K562 (cell line): ENCODE data around the gene PAX8. TPM values are rescaled to one million over a fixed set of nuclear protein-coding genes. Genes with fewer than 3 reads are reported as not detected.

Experiments used
- ATAC-seq: fragments of 200-7000 bp; cut with Tn5 transposase; 3 replicates; pipeline ENCODE4 v1.9.1; 2020; ENCODE audit warnings: moderate library complexity
- BruUV-seq: library from RNA; stranded (reverse); fragments of 400-500 nt; replicated peaks from 2 replicates; lab custom pipeline; 2021; lab: Mats Ljungman, UMichigan
- CTCF ChIA-PET: fragments of 300-600 bp; formaldehyde crosslinking; extraction: SDS; loops from one replicate; lab custom pipeline; 2021; ENCODE audit warnings: low intra/inter-chr PET ratio; lab: Yijun Ruan, JAX
- POLR2A ChIA-PET: fragments of 300-600, 350-650 bp; sonication (Branson Sonifier 250); formaldehyde crosslinking; extraction: SDS; loops from one replicate; lab custom pipeline; 2021; ENCODE audit warnings: antibody characterized with exemption, inconsistent platforms; lab: Yijun Ruan, JAX
- DNase-seq, 4 experiments: peaks; one replicate each; pipeline versions ENCODE4 v3.0.0 to v3.0.0-alpha.2; 2011 to 2018; ENCODE audit warnings: low spot score in 3 of 4, mixed read lengths in 3 of 4; ENCODE audit errors: extremely low read depth in 1 of 4
- FAIRE-seq: peaks from 2 replicates; lab custom pipeline; 2011; peaks lifted over from hg19 to GRCh38; lab: Jason Lieb, UNC
- H2AFZ ChIP-seq: 2 replicates; pipeline ENCODE4 v1.6.0; 2011; ENCODE audit warnings: low read depth, low read length, control low read depth, inconsistent platforms
- H3K27ac ChIP-seq: fragments of 200-600 bp; 3 replicates; pipeline ENCODE4 v1.8.0; 2011; ENCODE audit warnings: low read depth, mild to moderate bottlenecking, control low read depth, inconsistent platforms, low read length, moderate library complexity, mixed read lengths; ENCODE audit errors: extremely low read depth
- H3K27me3 ChIP-seq, 2 experiments: fragments of 300-600 bp in 1 of 2; 2 replicates in 1 of 2; 3 replicates in 1 of 2; pipeline versions ENCODE4 v1.6.0 to v1.8.0; 2011; ENCODE audit warnings: inconsistent platforms in 2 of 2, low read length in 2 of 2, mild to moderate bottlenecking in 1 of 2, mixed read lengths in 1 of 2, moderate library complexity in 1 of 2; ENCODE audit not compliant: control insufficient read depth in 2 of 2, insufficient read depth in 2 of 2
- H3K36me3 ChIP-seq: fragments of 300-600 bp; 3 replicates; pipeline ENCODE4 v1.8.0; 2011; ENCODE audit warnings: mild to moderate bottlenecking, low read length, inconsistent platforms; ENCODE audit not compliant: control insufficient read depth, insufficient read depth
- H3K4me1 ChIP-seq, 2 experiments: fragments of 200-600 bp in 1 of 2; replicated peaks in 1 of 2; 2 replicates in 1 of 2; 3 replicates in 1 of 2; pipeline versions ENCODE4 v1.5.1 to v1.8.0; 2011; ENCODE audit warnings: inconsistent platforms in 2 of 2, low read length in 2 of 2, mild to moderate bottlenecking in 1 of 2, mixed read lengths in 1 of 2, moderate library complexity in 1 of 2; ENCODE audit not compliant: control insufficient read depth in 2 of 2, insufficient read depth in 2 of 2
- H3K4me2 ChIP-seq: 2 replicates; pipeline ENCODE4 v1.6.1; 2011; ENCODE audit warnings: low read length, control low read depth, inconsistent platforms, mixed read lengths; ENCODE audit not compliant: insufficient read depth
- H3K4me3 ChIP-seq: fragments of 200-600 bp; sonication (generic), shearing (Covaris generic); 2 replicates; pipeline ENCODE4 v1.5.1; 2016; ENCODE audit warnings: control low read depth, inconsistent platforms
- H3K79me2 ChIP-seq: fragments of 200-600 bp; 3 replicates; pipeline ENCODE4 v1.8.0; 2011; ENCODE audit warnings: low read length, inconsistent platforms; ENCODE audit not compliant: control insufficient read depth, insufficient read depth
- H3K9ac ChIP-seq, 2 experiments: 2 replicates each; pipeline versions ENCODE4 v1.6.0 to v1.6.1; 2011; ENCODE audit warnings: low read depth in 2 of 2, low read length in 2 of 2, control low read depth in 1 of 2, inconsistent platforms in 1 of 2, mild to moderate bottlenecking in 1 of 2, mixed read lengths in 1 of 2; ENCODE audit not compliant: insufficient read depth in 1 of 2
- H3K9me1 ChIP-seq: one replicate; pipeline ENCODE4 v1.6.0; 2011; ENCODE audit warnings: inconsistent platforms, mild to moderate bottlenecking, low read length, moderate library complexity; ENCODE audit not compliant: control insufficient read depth, insufficient read depth
- H3K9me3 ChIP-seq: replicated peaks from 2 replicates; pipeline ENCODE4 v1.5.1; 2011; ENCODE audit warnings: low read depth, low read length, inconsistent platforms; ENCODE audit not compliant: control insufficient read depth, insufficient read depth
- H4K20me1 ChIP-seq: replicated peaks from 2 replicates; pipeline ENCODE4 v1.6.1; 2011; ENCODE audit warnings: low read length, inconsistent platforms, mixed read lengths; ENCODE audit not compliant: control insufficient read depth, insufficient read depth
- ELF1 ChIP-seq: fragments of 200-800 bp; sonication (Bioruptor generic); IDR thresholded peaks from 2 replicates; pipeline ENCODE4 v1.6.1; 2016; ENCODE audit warnings: missing genetic modification characterization, missing compliant biosample characterization
- HMG20B ChIP-seq: fragments of 250-450 bp; sonication (Bioruptor Pico); IDR thresholded peaks from 2 replicates; pipeline ENCODE4 v1.5.0; 2021; ENCODE audit warnings: mild to moderate bottlenecking
- NCOA4 ChIP-seq: fragments of 450-650 bp; IDR thresholded peaks from 2 replicates; pipeline ENCODE4 v1.6.1; 2018; ENCODE audit warnings: mild to moderate bottlenecking; ENCODE audit not compliant: partially characterized antibody
- NFIC ChIP-seq: fragments of 450-650 bp; IDR thresholded peaks from 2 replicates; pipeline ENCODE4 v1.6.1; 2017; ENCODE audit warnings: mild to moderate bottlenecking, inconsistent platforms
- NUFIP1 ChIP-seq: fragments of 450-650 bp; IDR thresholded peaks from 2 replicates; pipeline ENCODE4 v1.6.1; 2018; ENCODE audit not compliant: partially characterized antibody
- OTX1 ChIP-seq: fragments of 450-650 bp; formaldehyde crosslinking; IDR thresholded peaks from 2 replicates; pipeline ENCODE4 v1.4.0; 2022; ENCODE audit warnings: mild to moderate bottlenecking
- PHF21A ChIP-seq: fragments of 450-650 bp; IDR thresholded peaks from 2 replicates; pipeline ENCODE4 v1.6.1; 2017; ENCODE audit warnings: low read depth, borderline replicate concordance
- SRF ChIP-seq, 2 experiments: fragments of 250-450, 450-650 bp in 1 of 2; sonication (Bioruptor Pico) in 1 of 2; sonication (generic) in 1 of 2; formaldehyde crosslinking; IDR thresholded peaks; 2 replicates each; pipeline versions ENCODE4 v1.5.0 to v1.5.1; 2020 to 2022; ENCODE audit warnings: mild to moderate bottlenecking in 1 of 2, missing genetic modification reagents in 1 of 2
- TAF9B ChIP-seq: fragments of 450-650 bp; IDR thresholded peaks from 2 replicates; pipeline ENCODE4 v1.6.1; 2018; ENCODE audit warnings: mild to moderate bottlenecking; ENCODE audit not compliant: partially characterized antibody
- TOE1 ChIP-seq, 2 experiments: fragments of 450-650 bp in 1 of 2; sonication (generic) in 1 of 2; formaldehyde crosslinking in 1 of 2; IDR thresholded peaks; 2 replicates each; pipeline versions ENCODE4 v1.7.1 to v1.8.0; 2016 to 2022; ENCODE audit warnings: borderline replicate concordance in 2 of 2, mild to moderate bottlenecking in 2 of 2, antibody characterized with exemption in 1 of 2, inconsistent platforms in 1 of 2, low read depth in 1 of 2, missing genetic modification reagents in 1 of 2, moderate library complexity in 1 of 2
- WGBS: fragments of 100-300 bp; shearing (Covaris generic); methylation state at CpG from one replicate; pipeline ENCODE4 v1.1.6; 2016; ENCODE audit warnings: low coverage, mixed read lengths; ENCODE audit not compliant: insufficient coverage; ENCODE audit errors: missing lambda C conversion rate; 5-methylcytosine and 5-hydroxymethylcytosine counted together
- in situ Hi-C: fragments of 300-500 bp; cut with MboI; formaldehyde crosslinking; loops from 4 replicates; pipeline ENCODE4 v1.15.0; 2018; ENCODE audit warnings: inconsistent platforms, mixed read lengths
- intact Hi-C: fragments of 100-400 bp; cut with micrococcal nuclease; formaldehyde crosslinking; loops from 2 replicates; pipeline ENCODE4 v1.14.2; 2022
- polyA plus RNA-seq, 8 experiments: library from polyadenylated mRNA; depleted of rRNA in 4 of 8; stranded (reverse) in 5 of 8; unstranded in 3 of 8; fragments of >200 nt; fragmentation: Nextera tagmentation in 2 of 8; fragmentation: Illumina TruSeq in 1 of 8; extraction: Ambion mirVana in 2 of 8; extraction: Trizol in 1 of 8; gene quantifications; 2 replicates each; pipeline versions ENCODE4 v1.2.1 to v1.2.3, GENCODE V29; 2011 to 2014; ENCODE audit warnings: inconsistent platforms in 1 of 8, missing spikeins in 1 of 8
- total RNA-seq, 7 experiments: library from RNA; depleted of rRNA in 6 of 7; stranded (reverse); fragments of >200 nt in 6 of 7; fragmentation: Illumina TruSeq in 2 of 7; extraction: Trizol in 2 of 7; gene quantifications; 2 replicates each; pipeline versions ENCODE4 v1.2.1 to v1.2.3, GENCODE V29; 2011 to 2021; ENCODE audit warnings: low replicate concordance in 1 of 7

Gene PAX8
- total and polyA plus RNA-seq, 9 of the 15 experiments (the other 6 are each of a cell fraction or from before 2014, with no cell fraction given), result 0.13 to 2.1 (median 0.51) TPM

DNA sequence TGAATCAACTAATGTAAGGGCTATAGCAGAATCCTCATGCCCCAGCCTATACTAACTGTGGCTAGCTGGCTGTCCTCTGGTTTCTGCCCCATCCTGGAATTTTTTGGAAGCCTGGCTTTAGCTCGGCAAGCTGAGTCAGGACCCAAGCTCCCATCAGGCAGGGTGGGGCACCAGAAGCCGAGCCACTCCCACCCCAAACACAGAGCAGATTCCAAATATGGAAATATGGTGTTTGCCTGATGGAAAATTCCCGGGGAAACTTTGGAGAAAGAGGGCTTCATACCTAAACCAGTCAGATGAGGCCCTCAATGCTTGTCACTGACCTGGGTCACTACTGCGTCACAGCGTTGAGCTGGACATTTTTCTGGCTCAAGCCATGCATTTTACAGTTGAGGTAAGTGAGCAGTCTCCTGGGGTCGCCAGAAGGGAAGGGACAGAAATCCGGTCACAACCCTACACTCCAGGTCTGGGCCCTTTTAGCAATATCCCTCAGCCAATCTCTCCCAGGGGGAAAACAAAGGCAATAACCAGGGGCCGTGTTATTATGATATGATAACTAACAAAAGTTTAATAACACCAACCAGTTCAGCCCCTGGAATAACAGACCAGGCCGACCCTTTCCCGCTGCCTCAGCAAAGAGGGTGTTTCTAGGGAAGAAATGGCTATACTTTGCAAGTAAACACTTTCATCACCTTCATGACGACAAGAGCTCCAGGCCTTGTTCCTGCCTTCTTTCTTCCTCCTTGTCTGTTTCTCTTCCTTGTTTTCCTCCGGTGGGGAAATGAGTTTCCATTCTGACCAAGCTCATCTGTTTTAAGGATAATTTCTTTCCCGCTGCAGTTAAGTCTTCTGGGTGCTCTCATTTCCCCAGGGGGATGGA lies 67.3 kb downstream of the PAX8 start:
- Histone ChIP-seq H3K4me2 (no peak overlapping the region), H3K36me3 (no peaks in the 10 kb centered on the region), H3K9ac (no peak overlapping the region; a peak in 1 of 4 replicates), H3K4me1 (peaks cover 3 to 4% of the 10 kb centered on the region in 2 experiments; a peak in 4 of 5 replicates), H3K9me3 (no peaks in the 10 kb centered on the region), H3K9me1 (no peaks in the 10 kb centered on the region), H4K20me1 (no peaks in the 10 kb centered on the region), H3K79me2 (no peaks in the 10 kb centered on the region), H3K27ac (no peak overlapping the region), H2AFZ (peak overlapping the region; percentile 47), H3K27me3 (peaks cover 2 to 8% of the 10 kb centered on the region in 2 experiments; a peak in 3 of 5 replicates), H3K4me3 (no peak overlapping the region)
- DNase-seq (no peak), FAIRE-seq (no peak), ATAC-seq (0 out of 3 replicates have a peak, but pooled peaks have one; percentile 15)
- no TSS peak for BruUV-seq
- ChIA-PET CTCF (no interaction called here), POLR2A (interaction anchor here (0.8 to 1.4 kb wide), 4 partner anchors 11 to 167 kb away, joined by 3 to 5 read pairs (median 4); no protein-coding TSS in a partner anchor)
- in situ Hi-C loops (no loop called here), intact Hi-C loops (no loop called here)
- no peak for TF ChIP-seq OTX1 (CRISPR knock-in tag)
- peak in 1 of 2 experiments; percentile 56; a peak in 1 of 4 replicates for TF ChIP-seq SRF (CRISPR knock-in tag; IDR thresholded peaks at IDR 0.05)
- WGBS, result 40% methylated on average over 12 of the region's 13 CpGs

DNA sequence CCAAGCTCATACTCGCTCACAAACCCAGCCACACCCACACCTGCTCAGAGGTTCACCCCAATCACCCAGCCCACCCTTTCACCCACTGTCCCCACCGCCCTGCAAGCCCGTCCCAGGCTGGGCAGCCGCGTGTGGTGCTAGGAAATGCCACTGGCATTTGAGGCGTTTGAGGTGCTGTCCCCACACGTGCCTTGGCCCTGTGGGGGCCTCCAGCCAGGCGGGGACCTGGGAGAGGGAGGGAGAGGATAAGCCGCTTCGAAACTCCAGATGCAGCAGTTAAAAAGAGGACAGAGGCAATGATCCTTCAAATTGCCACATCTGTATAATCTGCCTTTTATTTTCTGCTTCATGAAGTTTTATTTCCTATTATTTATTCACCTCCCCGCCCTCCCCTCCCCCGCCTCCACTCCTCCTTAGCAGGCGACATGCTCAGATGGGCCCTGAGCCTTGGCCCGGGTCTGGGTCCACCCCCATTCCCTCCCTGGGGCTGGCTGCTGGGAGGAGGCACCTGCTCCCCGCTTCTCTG lies 69.0 kb downstream of the PAX8 start:
- DNase-seq, result no peak
- Histone ChIP-seq H2AFZ (no peak overlapping the region), H3K9ac (0 out of 4 replicates have a peak overlapping the region, but pooled peaks of 1 of the 2 experiments have one; percentile 4), H3K4me2 (no peak overlapping the region), H3K4me3 (no peak overlapping the region), H3K27me3 (peaks cover 2 to 13% of the 10 kb centered on the region in 2 experiments; a peak in 3 of 5 replicates), H3K9me3 (no peaks in the 10 kb centered on the region), H3K27ac (no peak overlapping the region), H4K20me1 (no peaks in the 10 kb centered on the region), H3K36me3 (no peaks in the 10 kb centered on the region), H3K9me1 (no peaks in the 10 kb centered on the region), H3K79me2 (no peaks in the 10 kb centered on the region), H3K4me1 (peaks cover 3 to 4% of the 10 kb centered on the region in 2 experiments; a peak in 4 of 5 replicates)
- WGBS, result 21% methylated on average over 10 of the region's 15 CpGs
- intact Hi-C loops (no loop called here), in situ Hi-C loops (loop anchor here (5.0 kb wide), 1 partner anchor 163 kb away; no protein-coding TSS in a partner anchor)
- no peak for FAIRE-seq
- no TSS peak for BruUV-seq
- ATAC-seq, result no peak
- ChIA-PET POLR2A (no interaction called here), CTCF (no interaction called here)
- no peak for TF ChIP-seq TAF9B
- no peak for TF ChIP-seq NCOA4
- TF ChIP-seq PHF21A, result no peak
- TF ChIP-seq NUFIP1, result no peak
- no peak for TF ChIP-seq ELF1 (tag)
- TF ChIP-seq TOE1 (IDR thresholded peaks at IDR 0.05; ENCODE audit: borderline replicate concordance), result no peak
- no peak for TF ChIP-seq TOE1 (CRISPR knock-in tag; IDR thresholded peaks at IDR 0.05; ENCODE audit: borderline replicate concordance, low read depth)
- TF ChIP-seq NFIC, result no peak
- TF ChIP-seq HMG20B (CRISPR knock-in tag), result no peak
